Dendritic cell treated with granulocyte-macrophage colony-stimulating factor and Interleukin-4, amounts not matched to agents 40 ng/mL and 50 ng/mL, for 4 days (primary cell): ENCODE measurements around the gene EXOC3L1.

Source experiments
- H3K27ac Mint-ChIP-seq: one replicate; pipeline ENCODE4 v1.8.0; 2022; ENCODE audit warnings: mild to moderate bottlenecking, mixed read lengths
- H3K27me3 Mint-ChIP-seq: one replicate; pipeline ENCODE4 v1.8.0; 2022; ENCODE audit warnings: mild to moderate bottlenecking, mixed read lengths
- H3K36me3 Mint-ChIP-seq: one replicate; pipeline ENCODE4 v1.8.0; 2022; ENCODE audit warnings: low read depth, mixed read lengths
- H3K4me1 Mint-ChIP-seq: one replicate; pipeline ENCODE4 v1.8.0; 2022; ENCODE audit warnings: low read depth, mixed read lengths
- H3K4me3 Mint-ChIP-seq: one replicate; pipeline ENCODE4 v1.8.0; 2022; ENCODE audit warnings: mild to moderate bottlenecking, moderate library complexity, mixed read lengths
- H3K9me3 Mint-ChIP-seq: one replicate; pipeline ENCODE4 v1.8.0; 2022; ENCODE audit warnings: mixed read lengths
- intact Hi-C: fragments of 100-400 bp; cut with micrococcal nuclease; formaldehyde crosslinking; loops from one replicate; pipeline ENCODE4 v1.15.0; 2022

The EXOC3L1 gene

DNA sequence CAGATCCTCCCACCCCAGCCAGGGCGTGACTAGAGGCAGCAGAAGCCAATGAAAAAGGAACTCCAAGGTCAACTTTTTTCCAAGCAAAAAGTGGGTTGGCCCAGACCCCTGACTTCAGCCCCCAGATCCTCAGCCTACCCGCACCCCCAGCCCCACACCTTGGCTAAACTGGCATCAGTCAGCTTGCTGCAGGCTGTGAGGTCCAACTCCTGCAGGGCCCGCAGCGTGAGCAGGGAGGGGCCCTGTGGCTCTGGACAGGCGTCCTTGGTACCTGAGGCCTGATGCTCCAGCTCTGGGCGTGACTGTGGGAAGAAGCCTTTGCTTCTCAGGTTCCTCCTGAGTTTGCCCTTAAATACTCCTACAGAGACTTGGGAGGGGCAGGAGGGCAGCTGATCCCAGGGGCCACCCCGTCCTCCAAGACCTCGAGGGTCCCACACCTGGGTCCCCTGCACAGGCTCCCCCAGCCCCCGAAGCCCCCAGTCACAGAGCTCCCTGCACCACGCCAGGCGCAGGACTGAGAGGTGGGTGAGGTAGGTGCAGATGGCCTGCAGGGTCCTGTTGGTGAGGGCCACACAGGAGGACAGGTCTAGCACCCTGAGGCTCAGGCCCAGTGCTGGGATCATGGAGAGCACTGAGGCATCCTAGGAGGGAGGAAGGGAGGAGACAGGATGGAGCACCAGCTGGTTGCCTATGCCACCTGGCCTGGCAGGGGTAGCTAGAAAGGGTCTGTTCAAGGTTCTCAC is 18.4 kb upstream of the EXOC3L1 start:
- Mint-ChIP-seq H3K27me3 (no peaks in the 10 kb centered on the region), H3K27ac (no peak overlapping the region), H3K4me1 (peaks cover 7% of the 10 kb centered on the region), H3K4me3 (no peak overlapping the region), H3K36me3 (peaks cover 54% of the 10 kb centered on the region), H3K9me3 (no peaks in the 10 kb centered on the region)
- intact Hi-C loops: no loop called here

DNA sequence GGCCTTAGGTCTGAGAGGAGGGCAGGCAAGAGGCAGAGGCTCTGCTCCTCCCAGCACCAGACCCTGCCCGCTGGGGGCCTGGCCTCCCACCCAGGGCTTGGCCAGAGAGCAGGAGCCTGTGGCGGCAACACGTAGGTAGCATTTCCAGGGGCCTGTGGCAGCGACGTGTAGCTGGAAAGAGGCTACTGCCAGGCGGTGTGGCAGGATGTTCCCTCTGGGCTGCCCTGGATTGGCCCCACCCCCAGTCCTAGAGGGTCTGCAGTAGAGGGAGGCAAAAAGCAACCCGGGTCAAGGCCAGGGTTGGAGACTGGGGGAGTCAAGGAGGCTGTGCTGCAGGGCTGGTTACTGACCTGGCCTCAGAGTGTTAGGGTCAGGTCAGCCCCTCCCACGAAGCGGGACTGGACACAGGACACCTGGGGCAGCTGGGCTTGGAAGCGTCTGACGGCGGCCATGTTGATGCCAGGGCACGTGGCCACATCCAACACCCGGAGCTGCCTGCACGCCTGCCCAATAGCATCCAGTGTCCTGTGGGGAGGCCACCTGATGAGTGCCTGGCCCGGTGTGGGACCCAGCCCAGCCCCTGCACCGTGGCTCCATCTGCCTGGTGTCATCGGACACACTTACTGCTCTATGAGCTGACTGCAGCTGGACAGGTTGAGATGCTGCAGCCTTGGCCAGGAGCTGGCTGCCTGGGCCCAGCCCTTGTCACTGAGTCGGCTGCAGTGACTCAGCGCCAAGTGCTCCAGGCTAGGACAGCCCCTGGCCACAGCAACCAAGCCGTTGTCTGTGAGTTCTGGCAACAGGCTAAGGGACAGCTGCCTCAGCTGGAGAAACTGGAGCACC is 17.5 kb upstream of the EXOC3L1 start:
- Mint-ChIP-seq H3K9me3 (no peaks in the 10 kb centered on the region), H3K27me3 (no peaks in the 10 kb centered on the region), H3K36me3 (peaks cover 62% of the 10 kb centered on the region), H3K27ac (no peak overlapping the region), H3K4me3 (no peak overlapping the region), H3K4me1 (no peaks in the 10 kb centered on the region)
- intact Hi-C loops: no loop called here

DNA sequence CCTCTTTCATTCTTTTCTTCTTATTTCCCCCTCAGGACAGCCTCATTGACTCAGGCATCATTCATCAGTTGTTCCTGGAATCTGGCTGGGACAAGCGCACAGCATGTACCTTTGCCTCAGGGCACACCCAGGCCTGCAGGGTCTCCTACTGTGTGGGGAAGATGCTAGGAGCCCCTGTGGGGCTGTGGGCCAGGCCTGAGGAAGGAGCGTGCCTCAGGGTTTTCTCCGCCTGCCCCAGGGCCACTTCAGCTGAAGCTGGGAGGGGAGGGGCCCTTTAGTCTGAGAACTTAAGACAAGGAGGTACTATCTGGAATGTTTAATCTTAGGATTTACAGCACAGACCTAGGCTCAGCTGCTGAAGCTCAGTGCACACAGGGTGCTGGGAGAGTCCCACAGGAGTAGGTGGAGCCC is 16.9 kb upstream of the EXOC3L1 start:
- H3K4me3 Mint-ChIP-seq: no peak overlapping the region
- peaks cover 68% of the 10 kb centered on the region for H3K36me3 Mint-ChIP-seq
- H3K27me3 Mint-ChIP-seq: no peaks in the 10 kb centered on the region
- intact Hi-C loops: no loop called here
- H3K27ac Mint-ChIP-seq: no peak overlapping the region
- no peaks in the 10 kb centered on the region for H3K9me3 Mint-ChIP-seq
- no peaks in the 10 kb centered on the region for H3K4me1 Mint-ChIP-seq

DNA sequence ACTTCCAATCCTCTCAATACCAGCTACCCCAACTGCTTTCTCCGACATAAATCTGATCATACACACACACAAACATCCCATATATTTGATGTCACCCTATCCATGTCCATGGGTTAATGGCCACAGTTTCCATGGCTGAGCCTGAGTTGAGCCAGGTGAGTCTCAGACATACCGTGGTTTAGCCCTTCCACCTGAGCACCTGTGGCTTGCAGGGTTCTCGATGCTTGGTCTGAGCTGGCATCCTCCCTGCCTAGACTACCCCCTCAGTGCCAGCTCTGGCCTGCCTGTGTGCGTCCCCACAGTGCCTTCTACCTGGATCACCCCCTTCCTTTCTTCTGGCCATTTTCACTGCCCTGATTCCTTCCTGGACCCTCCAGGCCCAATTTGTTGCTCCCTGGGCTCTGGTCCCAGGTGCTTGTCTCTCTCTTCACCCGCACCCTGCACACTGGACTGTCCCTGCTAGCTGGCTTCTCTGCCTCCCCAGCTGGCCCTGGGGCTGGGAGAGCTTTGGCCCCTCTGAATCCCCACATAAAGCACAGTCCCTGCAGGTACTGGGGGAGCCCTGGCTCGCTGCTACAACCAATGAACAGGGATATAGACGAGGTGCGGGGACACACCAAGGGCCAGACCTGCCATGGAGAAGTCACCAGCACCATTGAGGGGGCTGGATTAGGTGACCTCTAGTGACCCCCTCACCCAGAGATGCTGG is 16.3 kb upstream of the EXOC3L1 start:
- Mint-ChIP-seq H3K27ac (no peak overlapping the region), H3K27me3 (no peaks in the 10 kb centered on the region), H3K36me3 (peaks cover 74% of the 10 kb centered on the region), H3K9me3 (no peaks in the 10 kb centered on the region), H3K4me3 (no peak overlapping the region), H3K4me1 (no peaks in the 10 kb centered on the region)
- intact Hi-C loops: no loop called here

DNA sequence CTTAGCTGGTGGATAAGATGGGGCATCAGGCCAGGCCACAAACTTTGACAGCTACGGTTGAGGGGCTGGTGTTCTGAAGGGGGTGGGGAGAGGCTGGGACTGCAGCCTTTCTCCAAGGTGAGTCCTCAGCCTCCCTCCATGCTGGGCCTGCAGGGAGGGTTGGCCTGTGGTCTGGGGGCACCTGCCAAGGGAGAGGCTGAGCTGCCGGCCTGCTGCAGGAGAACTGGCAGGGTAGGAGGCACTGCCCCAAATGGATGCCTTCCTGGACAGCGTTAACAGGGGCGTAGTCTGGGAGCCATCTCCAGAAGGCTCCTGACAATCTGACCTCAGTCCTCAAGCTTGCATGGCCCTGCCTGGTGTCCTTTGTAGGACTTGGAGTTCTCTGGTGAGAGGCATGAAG is 14.1 kb upstream of the EXOC3L1 start:
- Mint-ChIP-seq H3K4me3 (no peak overlapping the region), H3K27me3 (no peaks in the 10 kb centered on the region), H3K9me3 (no peaks in the 10 kb centered on the region), H3K27ac (no peak overlapping the region), H3K4me1 (peaks cover 8% of the 10 kb centered on the region), H3K36me3 (peaks cover 82% of the 10 kb centered on the region)
- intact Hi-C loops: no loop called here

DNA sequence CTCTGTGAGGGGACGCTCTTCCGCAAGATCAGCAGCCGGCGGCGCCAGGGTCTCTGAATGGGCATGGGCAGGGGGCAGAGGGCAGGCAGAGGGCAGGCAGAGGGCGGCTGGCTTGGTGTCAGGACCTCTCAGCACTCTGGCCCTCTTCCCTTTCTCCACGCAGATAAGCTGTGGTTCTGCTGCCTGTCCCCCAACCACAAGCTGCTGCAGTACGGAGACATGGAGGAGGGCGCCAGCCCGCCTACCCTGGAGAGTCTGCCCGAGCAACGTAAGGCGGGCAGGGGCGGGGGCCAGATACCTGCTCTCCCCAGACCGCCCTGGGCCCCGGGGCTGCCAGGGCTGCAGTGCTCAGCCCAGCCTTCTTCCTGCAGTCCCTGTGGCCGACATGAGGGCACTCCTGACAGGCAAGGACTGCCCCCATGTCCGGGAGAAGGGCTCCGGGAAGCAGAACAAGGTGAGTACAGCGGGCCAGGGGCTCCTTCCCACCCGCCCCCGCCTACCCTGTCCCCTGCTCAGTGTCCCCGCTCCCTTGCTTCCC is 13.1 kb upstream of the EXOC3L1 start:
- Mint-ChIP-seq H3K4me3 (no peak overlapping the region), H3K36me3 (peaks cover 90% of the 10 kb centered on the region), H3K4me1 (peaks cover 15% of the 10 kb centered on the region), H3K27ac (no peak overlapping the region), H3K9me3 (no peaks in the 10 kb centered on the region), H3K27me3 (no peaks in the 10 kb centered on the region)
- intact Hi-C loops: no loop called here

DNA sequence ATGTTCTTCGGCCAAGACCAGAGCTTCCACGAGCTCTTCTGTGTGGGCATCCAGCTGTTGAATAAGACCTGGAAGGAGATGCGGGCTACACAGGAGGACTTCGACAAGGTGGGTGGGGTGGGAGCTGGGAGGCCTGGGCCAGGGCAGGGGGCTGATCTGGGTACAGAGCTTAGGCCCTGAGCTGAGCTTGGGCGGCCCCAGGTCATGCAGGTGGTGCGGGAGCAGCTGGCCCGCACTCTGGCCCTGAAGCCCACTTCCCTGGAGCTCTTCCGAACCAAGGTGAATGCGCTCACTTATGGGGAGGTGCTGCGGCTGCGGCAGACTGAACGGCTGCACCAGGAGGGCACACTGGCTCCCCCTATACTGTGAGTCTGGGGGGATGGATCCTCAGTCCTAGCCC is 12.5 kb upstream of the EXOC3L1 start:
- Mint-ChIP-seq H3K36me3 (peaks cover 95% of the 10 kb centered on the region), H3K4me3 (no peak overlapping the region), H3K27ac (no peak overlapping the region), H3K27me3 (no peaks in the 10 kb centered on the region), H3K9me3 (no peaks in the 10 kb centered on the region), H3K4me1 (peaks cover 21% of the 10 kb centered on the region)
- intact Hi-C loops: no loop called here

DNA sequence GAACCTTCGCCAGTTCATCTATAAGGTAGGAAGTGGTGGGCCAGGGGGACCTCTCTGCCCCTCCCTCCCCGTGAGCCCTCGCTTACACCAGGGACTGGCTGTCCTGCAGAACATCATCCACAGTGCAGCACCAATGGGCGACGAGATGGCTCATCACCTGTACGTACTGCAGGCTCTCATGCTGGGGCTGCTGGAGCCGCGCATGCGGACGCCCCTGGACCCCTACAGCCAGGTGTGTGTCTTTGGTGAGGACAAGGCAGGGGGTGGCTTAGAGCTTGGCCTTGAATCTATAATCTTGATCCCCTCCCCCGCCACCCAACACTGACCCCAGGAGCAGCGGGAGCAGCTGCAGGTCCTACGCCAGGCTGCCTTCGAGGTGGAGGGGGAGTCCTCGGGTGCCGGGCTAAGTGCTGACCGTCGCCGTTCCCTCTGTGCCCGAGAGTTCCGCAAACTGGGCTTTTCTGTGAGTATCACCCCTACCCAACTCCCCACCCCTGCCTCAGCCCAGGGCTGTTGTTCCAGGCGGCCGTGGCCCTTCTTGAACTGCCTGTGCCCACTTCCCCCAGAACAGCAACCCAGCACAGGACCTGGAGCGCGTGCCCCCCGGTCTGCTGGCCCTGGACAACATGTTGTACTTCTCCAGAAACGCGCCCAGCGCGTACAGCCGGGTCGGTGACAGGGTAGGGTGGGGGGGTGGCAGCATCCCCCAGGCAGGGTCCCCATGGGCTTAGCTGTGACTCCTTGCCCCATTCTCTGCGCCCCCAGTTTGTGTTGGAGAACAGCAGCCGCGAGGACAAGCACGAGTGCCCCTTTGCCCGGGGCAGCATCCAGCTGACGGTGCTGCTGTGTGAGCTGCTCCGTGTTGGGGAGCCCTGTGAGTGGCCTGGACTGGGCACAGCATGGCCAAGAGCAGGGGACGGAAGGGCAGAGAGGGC is 11.7 kb upstream of the EXOC3L1 start:
- Mint-ChIP-seq H3K27me3 (no peaks in the 10 kb centered on the region), H3K9me3 (no peaks in the 10 kb centered on the region), H3K36me3 (peaks cover 95% of the 10 kb centered on the region), H3K27ac (no peak overlapping the region), H3K4me3 (no peak overlapping the region), H3K4me1 (peaks cover 28% of the 10 kb centered on the region)
- intact Hi-C loops: no loop called here

DNA sequence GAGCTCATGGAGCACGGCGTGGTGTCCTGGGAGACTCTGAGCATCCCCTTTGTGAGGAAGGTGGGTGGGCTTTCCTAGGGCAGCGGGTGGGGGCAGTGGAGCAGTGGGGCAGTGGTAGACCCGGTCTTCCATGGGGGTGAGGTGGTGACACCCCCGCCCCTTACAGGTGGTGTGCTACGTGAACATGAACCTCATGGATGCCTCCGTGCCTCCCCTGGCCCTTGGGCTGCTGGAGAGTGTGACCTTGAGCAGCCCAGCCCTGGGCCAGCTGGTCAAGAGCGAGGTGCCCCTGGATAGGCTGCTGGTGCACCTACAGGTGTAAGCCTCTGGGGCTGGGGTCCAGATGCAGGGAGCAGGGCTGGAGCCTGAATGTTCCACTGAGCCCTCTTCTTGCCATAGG is 10.6 kb upstream of the EXOC3L1 start:
- Mint-ChIP-seq H3K27ac (no peak overlapping the region), H3K9me3 (no peaks in the 10 kb centered on the region), H3K36me3 (peaks cover 95% of the 10 kb centered on the region), H3K27me3 (no peaks in the 10 kb centered on the region), H3K4me1 (peaks cover 40% of the 10 kb centered on the region), H3K4me3 (no peak overlapping the region)
- intact Hi-C loops: no loop called here

DNA sequence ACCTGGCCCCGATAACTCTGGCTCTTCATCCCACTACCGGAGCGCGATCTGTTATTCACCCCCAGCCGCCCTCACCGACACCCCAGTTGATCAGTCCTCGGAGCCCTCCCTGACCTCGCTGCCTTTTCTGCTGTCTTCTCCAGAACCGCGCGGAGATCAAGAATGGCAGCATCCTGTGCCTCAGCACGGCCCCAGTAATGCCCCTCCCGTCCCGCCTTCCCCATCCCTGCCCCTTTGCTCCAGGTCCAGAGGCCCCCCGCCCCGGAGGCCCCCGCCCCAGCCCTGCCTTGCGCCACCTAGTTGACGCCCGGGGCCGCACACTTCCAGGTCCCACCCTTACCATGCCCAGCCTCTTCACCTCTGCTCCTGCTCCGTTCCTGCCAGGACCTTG is 9.9 kb upstream of the EXOC3L1 start:
- intact Hi-C loops: loop anchor here (5.0 kb wide), 1 partner anchor 42 kb away; no protein-coding TSS in a partner anchor
- no peaks in the 10 kb centered on the region for H3K9me3 Mint-ChIP-seq
- H3K27ac Mint-ChIP-seq: peak overlapping the region; percentile 23
- H3K36me3 Mint-ChIP-seq: peaks cover 95% of the 10 kb centered on the region
- no peaks in the 10 kb centered on the region for H3K27me3 Mint-ChIP-seq
- H3K4me1 Mint-ChIP-seq: peaks cover 42% of the 10 kb centered on the region
- H3K4me3 Mint-ChIP-seq: no peak overlapping the region

DNA sequence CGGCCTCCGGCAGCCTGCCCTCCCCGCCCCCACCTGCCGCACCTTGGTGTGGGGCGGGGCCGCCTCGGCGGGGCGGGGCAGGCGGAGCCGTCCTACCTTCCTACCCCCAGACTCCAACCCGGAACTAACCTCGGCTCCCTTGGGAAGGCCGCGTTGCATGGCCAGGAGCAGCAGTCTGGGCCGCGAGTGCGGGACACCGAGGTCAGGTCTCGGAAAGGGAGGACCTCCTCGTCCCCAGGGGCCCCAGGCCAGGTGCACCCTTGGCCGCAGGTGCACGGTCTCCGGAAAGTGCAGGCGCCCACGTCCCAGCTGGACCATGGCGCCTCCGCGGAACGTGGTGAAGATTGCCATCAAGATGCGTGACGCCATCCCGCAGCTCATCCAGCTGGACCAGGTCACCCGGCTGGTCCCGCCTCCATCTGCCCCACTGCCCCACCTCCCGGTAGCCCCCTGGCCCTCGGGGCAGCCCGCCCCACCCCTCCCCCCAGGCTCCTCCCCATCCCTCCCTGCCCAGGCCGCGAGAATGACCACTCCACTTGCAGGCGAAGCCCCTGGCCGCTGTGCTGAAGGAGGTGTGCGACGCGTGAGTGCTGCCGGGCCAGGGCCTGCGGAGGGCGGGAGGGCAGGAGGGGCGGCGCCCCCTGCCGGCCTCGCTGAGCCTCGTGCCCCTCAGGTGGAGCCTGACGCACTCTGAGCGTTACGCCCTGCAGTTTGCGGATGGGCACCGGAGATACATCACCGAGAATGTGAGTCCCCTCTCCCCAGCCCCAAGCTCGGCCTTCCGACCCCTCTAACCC is 9.3 kb upstream of the EXOC3L1 start, which contains the start of gene ELMO3:
Gene ELMO3 (plus strand): TSS at position 121 of the 797 bp plus-strand sequence. CDS start 196 bp downstream, at position 317.
- Mint-ChIP-seq H3K4me1 (peaks cover 48% of the 10 kb centered on the region), H3K36me3 (peaks cover 95% of the 10 kb centered on the region), H3K27ac (peak within 1 kb of the TSS; percentile 70), H3K9me3 (no peaks in the 10 kb centered on the region), H3K4me3 (no peak within 1 kb of the TSS), H3K27me3 (no peaks in the 10 kb centered on the region)
- intact Hi-C loops: loop anchor here (5.0 kb wide), 1 partner anchor 43 kb away; no protein-coding TSS in a partner anchor

DNA sequence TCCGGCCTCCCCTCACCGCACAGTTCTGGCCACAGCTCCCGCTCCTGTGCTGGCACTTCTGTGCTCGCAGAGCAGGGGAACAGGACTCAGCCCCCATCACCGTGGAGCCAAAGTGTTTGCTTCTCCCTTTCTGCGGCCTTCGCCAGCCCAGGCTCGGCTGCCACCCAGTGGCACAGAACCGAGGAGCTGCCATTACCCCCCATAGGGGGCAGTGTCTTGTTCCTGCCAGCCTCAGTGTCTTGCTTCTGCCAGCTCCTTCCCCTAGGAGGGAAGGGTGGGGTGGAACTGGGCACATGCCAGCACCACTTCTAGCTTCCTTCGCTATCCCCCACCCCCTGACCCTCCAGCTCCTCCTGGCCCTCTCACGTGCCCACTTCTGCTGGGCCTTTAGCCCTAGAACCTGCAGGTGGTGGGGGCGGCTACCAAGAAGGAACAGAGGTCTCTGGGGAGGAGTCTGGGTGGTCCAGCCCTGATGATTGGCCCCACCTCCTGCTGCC is 8.3 kb upstream of the EXOC3L1 start:
- H3K27me3 Mint-ChIP-seq: no peaks in the 10 kb centered on the region
- no peak overlapping the region for H3K4me3 Mint-ChIP-seq
- intact Hi-C loops: loop anchor here (5.0 kb wide), 1 partner anchor 44 kb away; no protein-coding TSS in a partner anchor
- peaks cover 57% of the 10 kb centered on the region for H3K4me1 Mint-ChIP-seq
- H3K36me3 Mint-ChIP-seq: peaks cover 95% of the 10 kb centered on the region
- H3K9me3 Mint-ChIP-seq: no peaks in the 10 kb centered on the region
- H3K27ac Mint-ChIP-seq: peak overlapping the region; percentile 70
